GM12878 (cell line): Measurements from ENCODE around the gene STX16. TPM values are rescaled to one million over a fixed set of nuclear protein-coding genes. Genes with fewer than 3 reads are reported as not detected.

Experiments used
- polyA plus RNA-seq, 11 experiments: library from polyadenylated mRNA; depleted of rRNA in 4 of 11; unstranded in 6 of 11; stranded (reverse) in 5 of 11; fragments of >200 nt; fragmentation: Nextera tagmentation in 4 of 11; fragmentation: Illumina TruSeq in 1 of 11; extraction: Ambion mirVana in 4 of 11; extraction: Trizol in 1 of 11; gene quantifications; 1 replicate in 1 of 11; 2 replicates in 10 of 11; pipeline versions ENCODE4 v1.2.1 to v1.2.3, GENCODE V29; 2011 to 2016; ENCODE audit warnings: inconsistent platforms in 2 of 11, missing spikeins in 2 of 11, low read depth in 1 of 11
- total RNA-seq, 4 experiments: library from RNA; depleted of rRNA in 3 of 4; stranded (reverse); fragments of >200 nt in 3 of 4; fragmentation: Illumina TruSeq in 1 of 4; extraction: Trizol in 1 of 4; gene quantifications; 2 replicates each; pipeline versions ENCODE4 v1.2.1 to v1.2.3, GENCODE V29; 2013 to 2021
- TF ChIP-seq, protein P1 (sequence below): fragments of 150-350 bp; IDR thresholded peaks from 2 replicates; pipeline ENCODE4 v1.6.1; 2016; ENCODE audit warnings: low read depth, low read length
- TF ChIP-seq, protein P2 (sequence below): fragments of 450-650 bp; IDR thresholded peaks from 2 replicates; pipeline ENCODE4 v1.6.1; 2018; ENCODE audit warnings: borderline replicate concordance, mild to moderate bottlenecking; ENCODE audit not compliant: partially characterized antibody
- TF ChIP-seq, protein P3 (sequence below): fragments of 450-650 bp; formaldehyde crosslinking; IDR thresholded peaks from 2 replicates; pipeline ENCODE4 v1.4.0; 2020; ENCODE audit warnings: mild to moderate bottlenecking, moderate library complexity

The STX16 gene
- total and polyA plus RNA-seq, 10 of the 15 experiments (the other 5 are each of a cell fraction or from before 2014, with no cell fraction given): 6.3 to 68.4 (median 35.8) TPM

DNA sequence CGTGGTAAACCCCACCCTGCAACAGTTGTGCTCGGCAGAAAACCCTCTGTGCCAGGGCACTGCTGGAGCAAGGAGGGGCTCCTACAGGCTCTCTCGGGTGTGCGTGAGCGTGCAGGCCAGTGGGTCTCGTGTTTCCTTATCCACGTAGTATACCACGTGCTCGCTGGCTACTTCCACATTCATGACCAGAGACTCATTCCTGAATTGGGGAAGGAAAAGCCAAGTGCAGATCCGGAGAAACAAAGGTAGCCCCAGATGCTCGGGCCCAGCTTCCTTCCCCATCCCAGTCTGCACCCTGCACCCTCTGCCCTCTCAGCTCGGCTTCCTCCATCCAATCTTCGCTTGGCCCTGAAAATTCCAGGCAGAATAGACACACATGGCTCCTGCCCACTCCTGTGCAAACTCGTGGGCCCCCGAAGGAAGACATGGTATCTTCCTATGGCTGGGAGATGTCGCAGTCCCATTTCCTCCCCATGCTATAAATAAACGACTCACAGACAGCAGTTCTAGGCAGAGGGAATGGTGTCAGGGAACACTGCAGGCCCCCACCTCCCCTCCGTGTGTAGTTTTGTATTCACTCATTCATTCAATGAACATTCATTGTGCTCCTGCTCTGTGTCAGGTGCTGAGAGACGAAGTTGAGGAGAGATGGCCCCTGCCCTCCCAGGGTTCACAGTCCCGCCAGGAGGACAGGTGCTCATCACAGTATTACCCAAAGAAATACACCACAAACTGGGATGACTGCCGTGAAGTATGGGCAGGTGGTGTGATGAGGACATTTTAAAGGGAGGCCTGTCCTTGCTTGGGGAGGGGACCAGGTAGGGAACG lies 71.1 kb downstream of the STX16 start (continued):
- TF ChIP-seq, protein P1, sequence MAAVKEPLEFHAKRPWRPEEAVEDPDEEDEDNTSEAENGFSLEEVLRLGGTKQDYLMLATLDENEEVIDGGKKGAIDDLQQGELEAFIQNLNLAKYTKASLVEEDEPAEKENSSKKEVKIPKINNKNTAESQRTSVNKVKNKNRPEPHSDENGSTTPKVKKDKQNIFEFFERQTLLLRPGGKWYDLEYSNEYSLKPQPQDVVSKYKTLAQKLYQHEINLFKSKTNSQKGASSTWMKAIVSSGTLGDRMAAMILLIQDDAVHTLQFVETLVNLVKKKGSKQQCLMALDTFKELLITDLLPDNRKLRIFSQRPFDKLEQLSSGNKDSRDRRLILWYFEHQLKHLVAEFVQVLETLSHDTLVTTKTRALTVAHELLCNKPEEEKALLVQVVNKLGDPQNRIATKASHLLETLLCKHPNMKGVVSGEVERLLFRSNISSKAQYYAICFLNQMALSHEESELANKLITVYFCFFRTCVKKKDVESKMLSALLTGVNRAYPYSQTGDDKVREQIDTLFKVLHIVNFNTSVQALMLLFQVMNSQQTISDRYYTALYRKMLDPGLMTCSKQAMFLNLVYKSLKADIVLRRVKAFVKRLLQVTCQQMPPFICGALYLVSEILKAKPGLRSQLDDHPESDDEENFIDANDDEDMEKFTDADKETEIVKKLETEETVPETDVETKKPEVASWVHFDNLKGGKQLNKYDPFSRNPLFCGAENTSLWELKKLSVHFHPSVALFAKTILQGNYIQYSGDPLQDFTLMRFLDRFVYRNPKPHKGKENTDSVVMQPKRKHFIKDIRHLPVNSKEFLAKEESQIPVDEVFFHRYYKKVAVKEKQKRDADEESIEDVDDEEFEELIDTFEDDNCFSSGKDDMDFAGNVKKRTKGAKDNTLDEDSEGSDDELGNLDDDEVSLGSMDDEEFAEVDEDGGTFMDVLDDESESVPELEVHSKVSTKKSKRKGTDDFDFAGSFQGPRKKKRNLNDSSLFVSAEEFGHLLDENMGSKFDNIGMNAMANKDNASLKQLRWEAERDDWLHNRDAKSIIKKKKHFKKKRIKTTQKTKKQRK: no peak
- TF ChIP-seq, protein P2, sequence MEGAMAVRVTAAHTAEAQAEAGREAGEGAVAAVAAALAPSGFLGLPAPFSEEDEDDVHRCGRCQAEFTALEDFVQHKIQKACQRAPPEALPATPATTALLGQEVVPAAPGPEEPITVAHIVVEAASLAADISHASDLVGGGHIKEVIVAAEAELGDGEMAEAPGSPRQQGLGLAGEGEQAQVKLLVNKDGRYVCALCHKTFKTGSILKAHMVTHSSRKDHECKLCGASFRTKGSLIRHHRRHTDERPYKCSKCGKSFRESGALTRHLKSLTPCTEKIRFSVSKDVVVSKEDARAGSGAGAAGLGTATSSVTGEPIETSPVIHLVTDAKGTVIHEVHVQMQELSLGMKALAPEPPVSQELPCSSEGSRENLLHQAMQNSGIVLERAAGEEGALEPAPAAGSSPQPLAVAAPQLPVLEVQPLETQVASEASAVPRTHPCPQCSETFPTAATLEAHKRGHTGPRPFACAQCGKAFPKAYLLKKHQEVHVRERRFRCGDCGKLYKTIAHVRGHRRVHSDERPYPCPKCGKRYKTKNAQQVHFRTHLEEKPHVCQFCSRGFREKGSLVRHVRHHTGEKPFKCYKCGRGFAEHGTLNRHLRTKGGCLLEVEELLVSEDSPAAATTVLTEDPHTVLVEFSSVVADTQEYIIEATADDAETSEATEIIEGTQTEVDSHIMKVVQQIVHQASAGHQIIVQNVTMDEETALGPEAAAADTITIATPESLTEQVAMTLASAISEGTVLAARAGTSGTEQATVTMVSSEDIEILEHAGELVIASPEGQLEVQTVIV: no peak
- TF ChIP-seq, protein P3, sequence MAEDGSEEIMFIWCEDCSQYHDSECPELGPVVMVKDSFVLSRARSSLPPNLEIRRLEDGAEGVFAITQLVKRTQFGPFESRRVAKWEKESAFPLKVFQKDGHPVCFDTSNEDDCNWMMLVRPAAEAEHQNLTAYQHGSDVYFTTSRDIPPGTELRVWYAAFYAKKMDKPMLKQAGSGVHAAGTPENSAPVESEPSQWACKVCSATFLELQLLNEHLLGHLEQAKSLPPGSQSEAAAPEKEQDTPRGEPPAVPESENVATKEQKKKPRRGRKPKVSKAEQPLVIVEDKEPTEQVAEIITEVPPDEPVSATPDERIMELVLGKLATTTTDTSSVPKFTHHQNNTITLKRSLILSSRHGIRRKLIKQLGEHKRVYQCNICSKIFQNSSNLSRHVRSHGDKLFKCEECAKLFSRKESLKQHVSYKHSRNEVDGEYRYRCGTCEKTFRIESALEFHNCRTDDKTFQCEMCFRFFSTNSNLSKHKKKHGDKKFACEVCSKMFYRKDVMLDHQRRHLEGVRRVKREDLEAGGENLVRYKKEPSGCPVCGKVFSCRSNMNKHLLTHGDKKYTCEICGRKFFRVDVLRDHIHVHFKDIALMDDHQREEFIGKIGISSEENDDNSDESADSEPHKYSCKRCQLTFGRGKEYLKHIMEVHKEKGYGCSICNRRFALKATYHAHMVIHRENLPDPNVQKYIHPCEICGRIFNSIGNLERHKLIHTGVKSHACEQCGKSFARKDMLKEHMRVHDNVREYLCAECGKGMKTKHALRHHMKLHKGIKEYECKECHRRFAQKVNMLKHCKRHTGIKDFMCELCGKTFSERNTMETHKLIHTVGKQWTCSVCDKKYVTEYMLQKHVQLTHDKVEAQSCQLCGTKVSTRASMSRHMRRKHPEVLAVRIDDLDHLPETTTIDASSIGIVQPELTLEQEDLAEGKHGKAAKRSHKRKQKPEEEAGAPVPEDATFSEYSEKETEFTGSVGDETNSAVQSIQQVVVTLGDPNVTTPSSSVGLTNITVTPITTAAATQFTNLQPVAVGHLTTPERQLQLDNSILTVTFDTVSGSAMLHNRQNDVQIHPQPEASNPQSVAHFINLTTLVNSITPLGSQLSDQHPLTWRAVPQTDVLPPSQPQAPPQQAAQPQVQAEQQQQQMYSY: no peak
- TF ChIP-seq, all 136 proteins: peak for 0
